Activated naive CD8-positive, alpha-beta T cell treated with anti-CD3 and anti-CD28 coated beads for 36 hours (primary cell): ENCODE data around the gene PAIP1. TPM values are rescaled to one million over a fixed set of nuclear protein-coding genes. Genes with fewer than 3 reads are reported as not detected.
"Not testable (repeated sequence)": the region's sequence is repeated elsewhere in the genome, so short reads cannot be mapped to it uniquely, and the experiment has no call there.

Source experiments
- DNase-seq: peaks from one replicate; pipeline ENCODE4 v3.0.0; 2021
- H3K27ac Mint-ChIP-seq: one replicate; pipeline ENCODE4 v1.8.0; 2022; ENCODE audit warnings: mild to moderate bottlenecking, moderate library complexity, mixed read lengths
- H3K27me3 Mint-ChIP-seq: one replicate; pipeline ENCODE4 v1.8.0; 2022; ENCODE audit warnings: mild to moderate bottlenecking, mixed read lengths
- H3K36me3 Mint-ChIP-seq: one replicate; pipeline ENCODE4 v1.8.0; 2021; ENCODE audit warnings: mild to moderate bottlenecking, mixed read lengths
- H3K4me1 Mint-ChIP-seq: one replicate; pipeline ENCODE4 v1.8.0; 2021; ENCODE audit warnings: mixed read lengths
- H3K4me3 Mint-ChIP-seq: one replicate; pipeline ENCODE4 v1.8.0; 2022; ENCODE audit warnings: mild to moderate bottlenecking, moderate library complexity, mixed read lengths
- H3K9me3 Mint-ChIP-seq: one replicate; pipeline ENCODE4 v1.8.0; 2022; ENCODE audit warnings: mixed read lengths
- total RNA-seq, 2 experiments: library from RNA; stranded (reverse); gene quantifications; one replicate each; pipeline ENCODE4 v1.2.3, GENCODE V29; 2021

PAIP1 gene
- total RNA-seq, 2 experiments from 2014 or later: 50.1 to 51.0 TPM

DNA sequence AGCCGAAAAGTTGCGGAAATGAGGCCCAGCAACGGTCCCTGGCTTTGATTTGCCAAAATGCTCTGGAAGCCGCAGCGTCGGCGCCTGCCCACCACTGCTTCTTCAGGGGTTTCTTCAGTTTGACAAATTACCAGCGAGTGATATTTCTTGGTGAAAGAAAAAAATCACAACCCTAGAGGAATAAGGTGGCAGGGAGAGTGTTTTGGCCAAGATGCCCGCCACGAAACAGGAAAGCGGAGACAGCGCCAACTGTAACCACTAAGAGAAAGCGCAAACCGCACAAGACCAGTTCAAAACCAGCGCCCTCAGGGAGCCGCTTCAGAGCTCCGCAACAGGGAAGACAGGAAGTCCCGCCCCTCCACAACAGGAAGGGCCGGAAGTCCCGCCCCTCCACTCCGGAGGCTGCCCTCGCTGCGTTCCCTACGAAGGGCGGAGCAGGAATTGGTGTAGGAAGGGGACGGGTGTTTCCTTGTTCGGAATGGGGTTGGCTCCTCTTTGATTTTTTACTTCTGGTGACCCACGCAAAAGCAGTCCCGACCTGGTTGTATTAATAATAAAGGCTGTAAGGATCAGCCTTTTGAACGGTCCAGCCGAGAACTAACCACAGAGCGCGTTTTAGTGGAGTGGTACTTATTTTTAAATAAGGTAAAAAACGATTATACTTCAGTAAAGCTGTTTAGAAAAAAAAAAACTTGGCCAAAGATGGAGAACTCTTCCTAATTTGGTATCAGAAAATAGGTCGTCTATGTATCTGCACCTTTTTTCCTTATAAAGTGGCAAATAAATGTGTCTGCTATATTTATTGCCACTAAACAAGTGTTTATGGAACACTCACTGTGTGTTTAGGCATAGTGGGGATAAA lies 41.8 kb downstream of the PAIP1 start, which contains the start of gene C5orf34:
Gene C5orf34, minus strand, starts transcription at position 333 of the 862 bp plus-strand sequence. CDS start 5,809 bp downstream, outside the sequence.
- H3K4me3 Mint-ChIP-seq: peak within 1 kb of the TSS; percentile 92
- no peaks in the 10 kb centered on the region for H3K9me3 Mint-ChIP-seq
- H3K4me1 Mint-ChIP-seq: peaks cover 20% of the 10 kb centered on the region
- peak within 1 kb of the TSS; percentile 95 for H3K27ac Mint-ChIP-seq
- DNase-seq: peak; percentile 91
- H3K36me3 Mint-ChIP-seq: peaks cover 23% of the 10 kb centered on the region
- H3K27me3 Mint-ChIP-seq: no peaks in the 10 kb centered on the region

- Mint-ChIP-seq H3K27ac (peak overlapping the region; percentile 95), H3K27me3 (no peaks in the 10 kb centered on the region), H3K4me1 (peaks cover 20% of the 10 kb centered on the region), H3K36me3 (peaks cover 23% of the 10 kb centered on the region), H3K9me3 (no peaks in the 10 kb centered on the region), H3K4me3 (peak overlapping the region; percentile 92)
- DNase-seq: no peak
Measured at GRCh38 chr5:43514471-43514815, 42.4 kb downstream of the PAIP1 start.

- Mint-ChIP-seq H3K36me3 (peaks cover 23% of the 10 kb centered on the region), H3K27ac (peak overlapping the region; percentile 95), H3K27me3 (no peaks in the 10 kb centered on the region), H3K4me3 (peak overlapping the region; percentile 92), H3K9me3 (no peaks in the 10 kb centered on the region), H3K4me1 (peaks cover 20% of the 10 kb centered on the region)
- DNase-seq: no peak
Measured at GRCh38 chr5:43514025-43514424, 42.9 kb downstream of the PAIP1 start.

DNA sequence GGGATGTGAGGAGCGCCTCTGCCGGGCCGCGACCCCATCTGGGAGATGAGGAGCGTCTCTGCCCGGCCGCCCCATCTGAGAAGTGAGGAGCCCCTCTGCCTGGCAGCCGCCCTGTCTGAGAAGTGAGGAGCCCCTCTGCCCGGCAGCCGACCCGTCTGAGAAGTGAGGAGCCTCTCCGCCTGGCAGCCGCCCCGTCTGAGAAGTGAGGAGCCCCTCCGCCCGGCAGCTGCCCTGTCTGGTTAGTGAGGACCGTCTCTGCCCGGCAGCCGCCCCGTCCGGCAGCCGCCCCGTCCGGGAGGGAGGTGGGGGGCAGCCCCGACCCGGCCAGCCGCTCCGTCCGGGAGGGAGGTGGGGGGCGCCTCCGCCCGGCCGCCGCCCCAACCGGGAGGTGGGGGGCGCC lies 45.8 kb downstream of the PAIP1 start:
- not testable (repeated sequence) for H3K27ac Mint-ChIP-seq, H3K27me3 Mint-ChIP-seq, H3K9me3 Mint-ChIP-seq, H3K4me3 Mint-ChIP-seq, DNase-seq
- peaks cover 18% of the 10 kb centered on the region for H3K4me1 Mint-ChIP-seq
- H3K36me3 Mint-ChIP-seq: peaks cover 20% of the 10 kb centered on the region

DNA sequence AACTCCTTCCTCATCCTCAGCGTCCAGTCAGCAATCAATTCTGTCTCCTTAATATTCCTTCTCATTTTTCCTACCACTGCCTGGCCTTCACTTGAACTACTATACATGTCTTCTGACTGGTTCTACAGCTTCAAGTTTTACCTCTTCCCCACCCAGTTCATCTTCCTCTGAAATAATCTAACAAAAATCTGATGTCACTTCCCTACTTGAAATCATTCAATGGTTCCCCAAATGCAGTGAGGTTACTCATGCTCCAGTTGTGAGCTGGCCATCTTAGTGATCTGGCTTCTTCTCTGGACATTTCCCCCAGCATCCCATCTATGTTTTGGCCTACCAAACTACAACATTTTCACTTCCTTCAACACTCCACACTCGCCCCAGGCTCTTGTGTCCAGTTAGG lies 58.3 kb downstream of the PAIP1 start:
- no peak for DNase-seq
- H3K36me3 Mint-ChIP-seq: peaks cover 17% of the 10 kb centered on the region
- peaks cover 1% of the 10 kb centered on the region for H3K4me1 Mint-ChIP-seq
- no peaks in the 10 kb centered on the region for H3K9me3 Mint-ChIP-seq
- H3K27me3 Mint-ChIP-seq: no peaks in the 10 kb centered on the region
- no peak overlapping the region for H3K27ac Mint-ChIP-seq
- H3K4me3 Mint-ChIP-seq: no peak overlapping the region

DNA sequence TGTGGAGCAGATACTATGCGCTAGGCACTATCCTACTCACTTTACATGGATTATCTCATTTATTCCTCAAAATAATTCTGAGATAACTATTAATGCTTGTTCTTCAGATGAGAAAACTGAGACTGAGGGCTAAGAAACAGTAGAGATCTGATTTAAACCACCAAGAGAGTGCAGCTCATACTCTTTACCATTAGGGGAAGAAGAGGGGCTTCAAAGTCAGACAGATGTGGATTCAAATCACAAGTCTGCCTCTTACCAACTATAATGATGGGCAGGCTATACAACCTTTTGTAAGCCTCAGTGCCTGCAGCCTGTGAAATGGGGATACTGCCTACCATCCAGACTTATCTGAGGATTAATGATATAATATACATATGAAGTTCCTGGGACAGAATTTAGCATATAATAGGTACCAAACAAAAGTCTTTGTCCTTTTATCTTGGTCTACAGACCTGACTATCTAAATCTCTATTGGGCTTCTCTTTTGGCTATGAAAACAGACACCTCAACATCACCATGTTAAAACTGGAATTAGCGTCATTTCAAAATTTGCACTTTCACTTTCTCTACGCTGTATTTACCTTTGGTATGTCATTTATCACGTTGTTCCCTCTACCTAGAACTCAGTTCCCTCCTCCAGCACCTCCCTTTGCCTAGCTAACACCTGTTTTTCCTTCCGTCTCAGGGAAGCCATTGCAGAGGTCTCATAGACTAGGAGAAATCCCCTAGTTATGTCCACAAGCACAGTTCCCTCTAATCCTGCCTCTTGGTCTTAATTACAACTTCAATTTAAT lies 59.4 kb downstream of the PAIP1 start:
- H3K4me3 Mint-ChIP-seq: no peak overlapping the region
- H3K4me1 Mint-ChIP-seq: peaks cover 1% of the 10 kb centered on the region
- no peak for DNase-seq
- H3K36me3 Mint-ChIP-seq: peaks cover 13% of the 10 kb centered on the region
- no peaks in the 10 kb centered on the region for H3K27me3 Mint-ChIP-seq
- no peak overlapping the region for H3K27ac Mint-ChIP-seq
- H3K9me3 Mint-ChIP-seq: no peaks in the 10 kb centered on the region

- no peaks in the 10 kb centered on the region for H3K27me3 Mint-ChIP-seq
- peaks cover 4% of the 10 kb centered on the region for H3K4me1 Mint-ChIP-seq
- H3K36me3 Mint-ChIP-seq: peaks cover 2% of the 10 kb centered on the region
- no peak for DNase-seq
- no peaks in the 10 kb centered on the region for H3K9me3 Mint-ChIP-seq
- no peak overlapping the region for H3K27ac Mint-ChIP-seq
- no peak overlapping the region for H3K4me3 Mint-ChIP-seq
Measured at GRCh38 chr5:43491326-43491725, 65.6 kb downstream of the PAIP1 start.

GRCh38 chr5:43486353-43486752 lies 70.5 kb downstream of the PAIP1 start:
- H3K27ac Mint-ChIP-seq: peak overlapping the region; percentile 100
- H3K4me3 Mint-ChIP-seq: no peak overlapping the region
- H3K27me3 Mint-ChIP-seq: peaks cover 4% of the 10 kb centered on the region
- peaks cover 30% of the 10 kb centered on the region for H3K4me1 Mint-ChIP-seq
- H3K9me3 Mint-ChIP-seq: no peaks in the 10 kb centered on the region
- H3K36me3 Mint-ChIP-seq: peaks cover 23% of the 10 kb centered on the region
- DNase-seq: no peak

- peak overlapping the region; percentile 97 for H3K4me3 Mint-ChIP-seq
- H3K27me3 Mint-ChIP-seq: peaks cover 4% of the 10 kb centered on the region
- H3K9me3 Mint-ChIP-seq: no peaks in the 10 kb centered on the region
- peak overlapping the region; percentile 100 for H3K27ac Mint-ChIP-seq
- DNase-seq: no peak
- peaks cover 26% of the 10 kb centered on the region for H3K36me3 Mint-ChIP-seq
- peaks cover 33% of the 10 kb centered on the region for H3K4me1 Mint-ChIP-seq
Measured at GRCh38 chr5:43485406-43485805, 71.5 kb downstream of the PAIP1 start.

DNA sequence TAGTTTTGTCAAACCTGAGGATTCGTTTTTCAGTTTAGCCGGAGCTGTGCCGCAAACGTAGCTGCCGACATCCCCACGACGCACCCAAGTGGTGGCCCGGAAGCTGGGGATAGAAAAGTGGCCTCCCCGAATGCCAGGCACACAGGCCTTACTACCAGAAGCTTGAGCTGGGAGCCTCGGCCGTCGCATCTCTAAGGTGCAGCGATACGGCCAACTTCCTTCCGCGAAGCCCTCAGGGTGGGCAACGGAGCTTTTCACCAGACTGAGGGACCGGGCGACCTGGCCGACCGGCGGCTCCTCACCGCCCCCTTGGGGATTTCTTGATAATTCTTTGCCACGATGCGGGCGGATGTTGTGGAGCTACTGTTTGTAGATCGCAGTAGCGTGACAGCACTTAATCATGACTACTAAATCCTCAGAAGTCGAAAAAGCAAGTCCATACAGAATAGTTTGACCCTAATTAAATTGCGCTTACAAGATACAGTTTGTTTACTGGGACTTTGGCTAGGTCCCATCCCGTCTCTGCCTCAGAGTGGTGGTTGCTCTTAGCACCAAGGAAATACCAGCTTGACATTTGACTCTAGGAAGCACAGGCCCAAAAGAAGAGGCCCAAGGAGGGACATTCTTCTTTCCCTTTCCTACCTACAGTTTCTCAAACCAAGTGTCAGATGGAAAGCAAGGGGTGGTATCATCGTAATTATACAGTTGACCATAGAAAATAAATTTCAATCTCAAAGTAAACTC lies 72.6 kb downstream of the PAIP1 start:
- Mint-ChIP-seq H3K4me3 (peak overlapping the region; percentile 97), H3K9me3 (no peaks in the 10 kb centered on the region), H3K36me3 (peaks cover 27% of the 10 kb centered on the region), H3K27me3 (peaks cover 4% of the 10 kb centered on the region), H3K4me1 (peaks cover 39% of the 10 kb centered on the region), H3K27ac (peak overlapping the region; percentile 100)
- DNase-seq: peak; percentile 88

GRCh38 chr5:43483298-43484105 lies 73.4 kb downstream of the PAIP1 start, which contains the start of gene TMEM267:
TMEM267 (minus strand) TSS chr5:43483865; CDS start chr5:43453969, 29,896 bp downstream.
- Mint-ChIP-seq H3K9me3 (no peaks in the 10 kb centered on the region), H3K36me3 (peaks cover 27% of the 10 kb centered on the region), H3K27ac (peak within 1 kb of the TSS; percentile 100), H3K4me3 (peak within 1 kb of the TSS; percentile 97), H3K27me3 (peaks cover 4% of the 10 kb centered on the region), H3K4me1 (peaks cover 39% of the 10 kb centered on the region)
- DNase-seq: peak; percentile 84

DNA sequence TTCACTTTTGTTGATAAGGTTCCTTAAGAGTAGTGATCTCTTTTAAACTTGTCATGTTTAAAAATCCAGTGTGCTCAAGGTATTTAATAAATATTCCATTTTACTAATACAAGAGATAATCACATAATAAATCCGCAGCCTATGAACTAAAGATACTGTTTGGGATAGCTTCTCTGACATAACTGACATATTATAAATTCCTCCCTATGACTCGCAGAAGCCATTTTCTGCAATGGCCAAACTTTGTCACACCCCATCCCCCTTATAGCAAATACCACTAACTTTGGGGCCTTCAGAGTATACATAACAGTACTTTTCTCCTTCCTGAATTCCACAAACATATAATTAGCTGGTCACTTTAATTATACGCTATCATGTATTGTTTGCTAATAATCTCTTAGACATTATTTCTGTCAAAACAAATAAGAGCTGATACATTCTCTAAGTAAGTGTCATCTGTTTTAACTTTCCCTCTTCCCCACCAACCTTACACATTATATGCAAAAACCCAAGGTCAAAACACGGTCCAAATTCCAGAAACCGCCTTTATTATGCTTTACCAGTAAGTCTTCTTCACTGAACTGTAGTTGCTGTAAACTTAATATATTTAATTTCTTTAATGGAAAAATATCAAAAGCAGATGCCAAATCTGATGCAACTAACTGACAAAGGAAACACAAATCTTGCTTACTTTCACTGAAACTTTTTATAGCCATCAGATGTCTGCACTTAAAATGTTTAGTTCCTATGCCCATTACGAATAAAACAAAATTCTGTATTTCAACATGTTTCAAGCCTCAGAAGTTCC lies 74.2 kb downstream of the PAIP1 start:
- peaks cover 39% of the 10 kb centered on the region for H3K4me1 Mint-ChIP-seq
- peak overlapping the region; percentile 100 for H3K27ac Mint-ChIP-seq
- H3K9me3 Mint-ChIP-seq: no peaks in the 10 kb centered on the region
- no peak for DNase-seq
- H3K36me3 Mint-ChIP-seq: peaks cover 29% of the 10 kb centered on the region
- peak overlapping the region; percentile 97 for H3K4me3 Mint-ChIP-seq
- peaks cover 4% of the 10 kb centered on the region for H3K27me3 Mint-ChIP-seq
